ENCODE measurements around the gene THOP1.

The THOP1 gene

DNA sequence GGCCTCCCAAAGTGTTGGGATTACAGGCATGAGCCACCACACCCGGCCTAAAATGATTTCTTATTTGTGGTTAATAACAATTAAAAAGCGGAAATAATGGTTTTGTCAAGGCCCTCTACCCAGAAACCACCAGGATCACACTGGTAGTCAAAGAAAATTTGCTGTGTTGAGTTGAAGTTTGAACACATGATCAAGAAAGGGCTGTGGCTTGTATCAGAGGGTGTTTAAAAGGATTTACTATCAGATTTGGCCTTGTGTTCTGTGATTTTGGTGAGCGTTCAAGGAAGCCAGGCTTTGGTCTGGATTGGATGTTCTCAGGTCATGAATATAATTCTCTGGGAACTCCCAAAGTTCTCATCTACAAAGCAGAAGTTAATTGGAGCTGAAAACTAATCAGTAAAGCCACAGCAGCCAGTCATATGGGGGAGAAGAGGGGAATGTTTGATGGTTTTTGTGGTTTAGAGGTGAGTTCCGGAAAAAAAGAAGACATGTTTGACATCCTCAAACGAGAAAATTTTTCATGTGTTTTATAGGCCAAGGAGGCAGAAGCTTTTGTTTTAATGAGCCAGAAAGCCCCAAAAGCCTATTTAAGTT, 71.3 kb downstream of the THOP1 start:
- DNase-seq, result no peak

DNA sequence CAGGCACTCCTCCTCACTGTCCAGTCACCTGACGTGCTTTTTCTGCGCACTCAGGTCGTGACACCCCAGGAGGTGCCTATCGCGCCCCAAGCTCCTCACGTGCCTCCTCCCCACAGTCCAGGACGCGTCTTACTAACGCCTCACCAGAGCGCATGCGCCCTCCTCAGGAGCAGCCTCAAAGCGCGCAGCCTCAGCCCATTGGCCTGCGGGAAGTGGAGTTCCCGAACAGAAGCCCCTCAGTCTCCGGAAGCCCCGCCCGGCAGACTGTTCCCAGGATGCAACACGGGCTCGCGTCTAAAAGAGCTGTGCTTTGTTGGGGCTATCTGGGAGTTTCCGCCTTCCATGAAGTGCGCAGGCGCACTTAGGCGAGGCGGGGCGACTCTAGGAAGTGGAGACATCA, 73.6 kb downstream of the THOP1 start:
- DNase-seq, result no peak

DNA sequence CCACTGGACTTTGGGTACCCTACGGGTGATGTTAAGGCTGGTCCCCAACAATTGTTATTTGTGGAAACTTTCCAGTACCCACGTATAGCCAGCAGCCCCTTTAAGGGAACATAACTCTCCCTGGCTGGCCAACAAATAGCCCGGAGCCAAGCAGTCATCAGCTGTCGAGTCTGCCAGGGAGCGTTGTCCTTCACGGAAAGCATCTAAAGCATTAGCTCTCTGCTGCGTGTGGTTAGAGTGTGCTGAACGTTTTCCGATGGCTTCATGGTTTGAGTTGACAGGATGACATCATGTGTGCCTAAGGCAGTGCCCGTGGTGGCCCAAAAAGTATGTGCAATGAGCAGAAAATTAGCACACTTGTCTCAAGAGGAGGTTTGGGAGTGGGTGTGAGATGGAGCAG, 78.5 kb downstream of the THOP1 start:
- no peak for DNase-seq

All from fibroblast of skin of abdomen (primary cell).